Mesothelial cell of epicardium (in vitro differentiated cells): ENCODE data around the gene IGSF9B. TPM values are rescaled to one million over a fixed set of nuclear protein-coding genes. Genes with fewer than 3 reads are reported as not detected.

Experiments
- DNase-seq, 2 experiments: peaks; one replicate each; pipeline ENCODE4 v3.0.0; 2021; ENCODE audit warnings: low spot score in 2 of 2; ENCODE audit not compliant: unreplicated experiment in 2 of 2
- H3K27ac Mint-ChIP-seq: 2 replicates; pipeline ENCODE4 v1.8.0; 2021; ENCODE audit warnings: mixed read lengths
- H3K27me3 Mint-ChIP-seq: 2 replicates; pipeline ENCODE4 v1.8.0; 2021; ENCODE audit warnings: low read depth, mixed read lengths
- H3K36me3 Mint-ChIP-seq: 2 replicates; pipeline ENCODE4 v1.8.0; 2021; ENCODE audit warnings: mixed read lengths
- H3K4me1 Mint-ChIP-seq: 2 replicates; pipeline ENCODE4 v1.8.0; 2021; ENCODE audit warnings: mixed read lengths
- H3K4me3 Mint-ChIP-seq: 2 replicates; pipeline ENCODE4 v1.8.0; 2021; ENCODE audit warnings: mild to moderate bottlenecking, moderate library complexity, mixed read lengths
- H3K9me3 Mint-ChIP-seq: 2 replicates; pipeline ENCODE4 v1.8.0; 2021; ENCODE audit warnings: mixed read lengths
- CTCF ChIP-seq: fragments of 200-600 bp; sonication (generic); IDR thresholded peaks from one replicate; pipeline ENCODE4 v1.5.0; 2021; ENCODE audit warnings: antibody characterized with exemption; ENCODE audit not compliant: unreplicated experiment
- total RNA-seq: library from RNA; stranded (reverse); gene quantifications from 3 replicates; pipeline ENCODE4 v1.2.1, GENCODE V29; 2021

IGSF9B gene
- total RNA-seq, 1 donor from 2014 or later: 4.8 TPM

- H3K4me3 Mint-ChIP-seq: no peak overlapping the region
- H3K27ac Mint-ChIP-seq: no peak overlapping the region
- H3K4me1 Mint-ChIP-seq: peaks cover 8% of the 10 kb centered on the region
- H3K36me3 Mint-ChIP-seq: no peaks in the 10 kb centered on the region
- no peaks in the 10 kb centered on the region for H3K9me3 Mint-ChIP-seq
- no peak for DNase-seq
- H3K27me3 Mint-ChIP-seq: peaks cover 3% of the 10 kb centered on the region
- no peak for TF ChIP-seq CTCF
Measured at GRCh38 chr11:133924661-133925060, 32.1 kb downstream of the IGSF9B start.

- DNase-seq: no peak
- H3K27ac Mint-ChIP-seq: no peak overlapping the region
Measured at GRCh38 chr11:133922078-133922870, 34.5 kb downstream of the IGSF9B start.

GRCh38 chr11:133921513-133921912 is 35.3 kb downstream of the IGSF9B start:
- no peak for DNase-seq
- Mint-ChIP-seq H3K27ac (no peak overlapping the region), H3K4me3 (no peak overlapping the region), H3K36me3 (no peaks in the 10 kb centered on the region), H3K27me3 (peaks cover 16% of the 10 kb centered on the region), H3K9me3 (no peaks in the 10 kb centered on the region), H3K4me1 (no peaks in the 10 kb centered on the region)
- no peak for TF ChIP-seq CTCF

More at GRCh38 chr11:133922078-133922870, 34.5 kb downstream of the IGSF9B start:
- TF ChIP-seq CTCF: no peak
- Mint-ChIP-seq H3K4me1 (no peaks in the 10 kb centered on the region), H3K9me3 (no peaks in the 10 kb centered on the region), H3K36me3 (no peaks in the 10 kb centered on the region), H3K27me3 (peaks cover 10% of the 10 kb centered on the region), H3K4me3 (no peak overlapping the region)

- H3K4me3 Mint-ChIP-seq: no peak overlapping the region
- no peaks in the 10 kb centered on the region for H3K4me1 Mint-ChIP-seq
- no peak for TF ChIP-seq CTCF
- H3K27ac Mint-ChIP-seq: no peak overlapping the region
- no peaks in the 10 kb centered on the region for H3K9me3 Mint-ChIP-seq
- DNase-seq: no peak
- peaks cover 19% of the 10 kb centered on the region for H3K27me3 Mint-ChIP-seq
- no peaks in the 10 kb centered on the region for H3K36me3 Mint-ChIP-seq
Measured at GRCh38 chr11:133921026-133921425, 35.7 kb downstream of the IGSF9B start.

- Mint-ChIP-seq H3K4me1 (no peaks in the 10 kb centered on the region), H3K9me3 (no peaks in the 10 kb centered on the region), H3K36me3 (no peaks in the 10 kb centered on the region), H3K27ac (no peak overlapping the region), H3K27me3 (peaks cover 21% of the 10 kb centered on the region), H3K4me3 (no peak overlapping the region)
- no peak for DNase-seq
- TF ChIP-seq CTCF: no peak
Measured at GRCh38 chr11:133920109-133920990, 36.4 kb downstream of the IGSF9B start.
